ENCODE measurements around the gene FBXO47. TPM values are rescaled to one million over a fixed set of nuclear protein-coding genes. Genes with fewer than 3 reads are reported as not detected.
A peak's percentile ranks its signal among the peaks of the same experiment; 100 is the strongest.

FBXO47 gene
- total and polyA plus RNA-seq, 9 of the 15 experiments (the other 6 are each of a cell fraction or from before 2014, with no cell fraction given) = not detected

GRCh38 chr17:39001703-39002637, 34.8 kb upstream of the FBXO47 start (continued):
- TF ChIP-seq ELK1 (CRISPR knock-in tag; IDR thresholded peaks at IDR 0.05) = no peak
- no peak for TF ChIP-seq XRCC3 (IDR thresholded peaks at IDR 0.05)
- TF ChIP-seq POLR3G (IDR thresholded peaks at IDR 0.05; ENCODE audit: extremely low read depth, insufficient read length, insufficient replicate concordance) = no peak
- TF ChIP-seq HDAC2 (IDR thresholded peaks at IDR 0.05) = peak; percentile 10; the same call in 1 of the 2 replicates
- no peak for TF ChIP-seq NFIX (CRISPR knock-in tag; IDR thresholded peaks at IDR 0.05; ENCODE audit: low read depth)
- TF ChIP-seq, protein P1, sequence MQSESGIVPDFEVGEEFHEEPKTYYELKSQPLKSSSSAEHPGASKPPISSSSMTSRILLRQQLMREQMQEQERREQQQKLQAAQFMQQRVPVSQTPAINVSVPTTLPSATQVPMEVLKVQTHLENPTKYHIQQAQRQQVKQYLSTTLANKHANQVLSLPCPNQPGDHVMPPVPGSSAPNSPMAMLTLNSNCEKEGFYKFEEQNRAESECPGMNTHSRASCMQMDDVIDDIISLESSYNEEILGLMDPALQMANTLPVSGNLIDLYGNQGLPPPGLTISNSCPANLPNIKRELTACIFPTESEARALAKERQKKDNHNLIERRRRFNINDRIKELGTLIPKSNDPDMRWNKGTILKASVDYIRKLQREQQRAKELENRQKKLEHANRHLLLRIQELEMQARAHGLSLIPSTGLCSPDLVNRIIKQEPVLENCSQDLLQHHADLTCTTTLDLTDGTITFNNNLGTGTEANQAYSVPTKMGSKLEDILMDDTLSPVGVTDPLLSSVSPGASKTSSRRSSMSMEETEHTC (IDR thresholded peaks at IDR 0.05) = no peak
- no peak for TF ChIP-seq SNAPC5 (CRISPR knock-in tag; IDR thresholded peaks at IDR 0.05)
- no peak for TF ChIP-seq MED1 (CRISPR knock-in tag; IDR thresholded peaks at IDR 0.05; ENCODE audit: borderline replicate concordance)
- TF ChIP-seq TBL1XR1 (IDR thresholded peaks at IDR 0.05; ENCODE audit: low read length in 2 of 2) = no peak
- no peak for TF ChIP-seq NR4A1 (CRISPR knock-in tag; IDR thresholded peaks at IDR 0.05)
- no peak for TF ChIP-seq NR4A1 (tag; IDR thresholded peaks at IDR 0.05)
- peak; percentile 58 for TF ChIP-seq ARID1B (IDR thresholded peaks at IDR 0.05)
- peak; percentile 60; the same call in 1 of the 2 replicates for TF ChIP-seq SMARCE1 (IDR thresholded peaks at IDR 0.05)
- no peak for TF ChIP-seq NONO (IDR thresholded peaks at IDR 0.05; ENCODE audit: low read depth in 2 of 2, low read length in 1 of 2)
- no peak for TF ChIP-seq RFX5 (IDR thresholded peaks at IDR 0.05; ENCODE audit: low read depth, low read length)
- TF ChIP-seq ZFP30 (CRISPR knock-in tag; IDR thresholded peaks at IDR 0.05; ENCODE audit: borderline replicate concordance) = no peak
- no peak for TF ChIP-seq ZNF232 (CRISPR knock-in tag; IDR thresholded peaks at IDR 0.05)
- TF ChIP-seq HNRNPL (IDR thresholded peaks at IDR 0.05; ENCODE audit: low read depth, low read length) = no peak
- no peak; the same call in 1 of the 2 replicates for TF ChIP-seq ZFX (CRISPR knock-in tag; IDR thresholded peaks at IDR 0.05)

All from K562 (cell line).